ENCODE data around the gene CDC25C.
A peak's percentile ranks its signal among the peaks of the same experiment; 100 is the strongest.

The CDC25C gene

DNA sequence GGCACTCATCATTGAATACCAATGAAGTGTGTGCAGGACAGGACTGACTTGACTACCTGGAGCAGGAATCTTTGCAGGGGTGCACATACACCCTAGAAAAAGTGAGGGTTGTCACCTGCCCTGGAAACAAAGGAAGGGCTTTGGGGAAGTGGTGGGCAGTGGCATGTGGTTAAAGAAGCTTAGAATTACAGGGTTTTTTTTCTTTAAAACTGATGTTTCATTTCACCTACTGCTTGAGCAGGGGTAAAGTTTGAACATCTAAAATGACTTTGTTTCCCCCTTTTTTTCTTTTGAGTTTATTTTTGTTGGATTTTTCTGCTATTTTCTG lies 18.9 kb upstream of the CDC25C start:
- H3K27me3 ChIP-seq (ENCODE audit: insufficient read depth, poor library complexity, severe bottlenecking) = no peaks in the 10 kb centered on the region
- peaks cover 16% of the 10 kb centered on the region for H3K4me1 ChIP-seq (ENCODE audit: insufficient read depth, poor library complexity, severe bottlenecking)
- peaks cover 20% of the 10 kb centered on the region for H3K36me3 ChIP-seq (ENCODE audit: low read depth)
- peaks cover 3% of the 10 kb centered on the region for H3K9me3 ChIP-seq (ENCODE audit: severe bottlenecking)
- no peak for DNase-seq (ENCODE audit: low spot score)
- TF ChIP-seq, protein P1, sequence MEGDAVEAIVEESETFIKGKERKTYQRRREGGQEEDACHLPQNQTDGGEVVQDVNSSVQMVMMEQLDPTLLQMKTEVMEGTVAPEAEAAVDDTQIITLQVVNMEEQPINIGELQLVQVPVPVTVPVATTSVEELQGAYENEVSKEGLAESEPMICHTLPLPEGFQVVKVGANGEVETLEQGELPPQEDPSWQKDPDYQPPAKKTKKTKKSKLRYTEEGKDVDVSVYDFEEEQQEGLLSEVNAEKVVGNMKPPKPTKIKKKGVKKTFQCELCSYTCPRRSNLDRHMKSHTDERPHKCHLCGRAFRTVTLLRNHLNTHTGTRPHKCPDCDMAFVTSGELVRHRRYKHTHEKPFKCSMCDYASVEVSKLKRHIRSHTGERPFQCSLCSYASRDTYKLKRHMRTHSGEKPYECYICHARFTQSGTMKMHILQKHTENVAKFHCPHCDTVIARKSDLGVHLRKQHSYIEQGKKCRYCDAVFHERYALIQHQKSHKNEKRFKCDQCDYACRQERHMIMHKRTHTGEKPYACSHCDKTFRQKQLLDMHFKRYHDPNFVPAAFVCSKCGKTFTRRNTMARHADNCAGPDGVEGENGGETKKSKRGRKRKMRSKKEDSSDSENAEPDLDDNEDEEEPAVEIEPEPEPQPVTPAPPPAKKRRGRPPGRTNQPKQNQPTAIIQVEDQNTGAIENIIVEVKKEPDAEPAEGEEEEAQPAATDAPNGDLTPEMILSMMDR (IDR thresholded peaks at IDR 0.05; ENCODE audit: poor library complexity, severe bottlenecking) = no peak
- peak overlapping the region; percentile 60 for H3K27ac ChIP-seq (ENCODE audit: poor library complexity, severe bottlenecking)
- no peak overlapping the region for H3K4me3 ChIP-seq (ENCODE audit: severe bottlenecking)
- no peak for ATAC-seq (ENCODE audit: low read depth)

GRCh38 chr5:138349852-138350562 lies 18.4 kb upstream of the CDC25C start:
- Histone ChIP-seq H3K27me3 (ENCODE audit: insufficient read depth, poor library complexity, severe bottlenecking) (no peaks in the 10 kb centered on the region), H3K4me3 (ENCODE audit: severe bottlenecking) (no peak overlapping the region), H3K4me1 (ENCODE audit: insufficient read depth, poor library complexity, severe bottlenecking) (peaks cover 11% of the 10 kb centered on the region), H3K27ac (ENCODE audit: poor library complexity, severe bottlenecking) (peak overlapping the region; percentile 60), H3K9me3 (ENCODE audit: severe bottlenecking) (peaks cover 3% of the 10 kb centered on the region), H3K36me3 (ENCODE audit: low read depth) (peaks cover 23% of the 10 kb centered on the region)
- TF ChIP-seq, protein P1 (IDR thresholded peaks at IDR 0.05; ENCODE audit: poor library complexity, severe bottlenecking) = no peak
- ATAC-seq (ENCODE audit: low read depth) = no peak
- DNase-seq (ENCODE audit: low spot score) = no peak

DNA sequence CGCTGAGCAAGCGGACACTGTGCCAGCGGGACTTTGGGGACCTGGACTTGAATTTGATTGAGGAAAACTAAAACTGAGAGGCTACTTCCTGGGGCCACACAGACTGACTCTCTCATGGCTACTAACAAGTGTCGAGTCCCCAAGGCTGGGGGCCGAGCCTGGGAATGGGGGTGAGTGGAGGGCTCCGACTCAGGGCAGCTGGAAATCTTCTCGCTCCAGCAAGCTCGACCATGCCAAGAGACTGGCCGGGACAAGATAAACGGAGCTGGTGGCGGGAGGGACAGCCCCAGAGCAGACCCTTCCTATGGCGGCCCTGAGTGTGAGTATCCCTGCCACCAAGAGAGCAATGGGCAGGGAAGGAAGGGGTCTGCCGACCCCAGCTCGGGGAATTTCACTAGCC lies 15.3 kb upstream of the CDC25C start:
- Histone ChIP-seq H3K27me3 (ENCODE audit: insufficient read depth, poor library complexity, severe bottlenecking) (no peaks in the 10 kb centered on the region), H3K4me3 (ENCODE audit: severe bottlenecking) (no peak overlapping the region), H3K9me3 (ENCODE audit: severe bottlenecking) (no peaks in the 10 kb centered on the region), H3K36me3 (ENCODE audit: low read depth) (peaks cover 47% of the 10 kb centered on the region), H3K4me1 (ENCODE audit: insufficient read depth, poor library complexity, severe bottlenecking) (peaks cover 4% of the 10 kb centered on the region), H3K27ac (ENCODE audit: poor library complexity, severe bottlenecking) (no peak overlapping the region)
- ATAC-seq (ENCODE audit: low read depth) (no peak), DNase-seq (ENCODE audit: low spot score) (no peak)
- TF ChIP-seq, protein P1 (IDR thresholded peaks at IDR 0.05; ENCODE audit: poor library complexity, severe bottlenecking) = no peak

GRCh38 chr5:138344887-138345622 lies 13.5 kb upstream of the CDC25C start:
- H3K9me3 ChIP-seq (ENCODE audit: severe bottlenecking) = no peaks in the 10 kb centered on the region
- DNase-seq (ENCODE audit: low spot score) (peak; percentile 71), ATAC-seq (ENCODE audit: low read depth) (no peak)
- no peak overlapping the region for H3K4me3 ChIP-seq (ENCODE audit: severe bottlenecking)
- no peak overlapping the region for H3K27ac ChIP-seq (ENCODE audit: poor library complexity, severe bottlenecking)
- no peaks in the 10 kb centered on the region for H3K27me3 ChIP-seq (ENCODE audit: insufficient read depth, poor library complexity, severe bottlenecking)
- H3K36me3 ChIP-seq (ENCODE audit: low read depth) = peaks cover 66% of the 10 kb centered on the region
- H3K4me1 ChIP-seq (ENCODE audit: insufficient read depth, poor library complexity, severe bottlenecking) = no peaks in the 10 kb centered on the region
- TF ChIP-seq, protein P1 (IDR thresholded peaks at IDR 0.05; ENCODE audit: poor library complexity, severe bottlenecking) = no peak

DNA sequence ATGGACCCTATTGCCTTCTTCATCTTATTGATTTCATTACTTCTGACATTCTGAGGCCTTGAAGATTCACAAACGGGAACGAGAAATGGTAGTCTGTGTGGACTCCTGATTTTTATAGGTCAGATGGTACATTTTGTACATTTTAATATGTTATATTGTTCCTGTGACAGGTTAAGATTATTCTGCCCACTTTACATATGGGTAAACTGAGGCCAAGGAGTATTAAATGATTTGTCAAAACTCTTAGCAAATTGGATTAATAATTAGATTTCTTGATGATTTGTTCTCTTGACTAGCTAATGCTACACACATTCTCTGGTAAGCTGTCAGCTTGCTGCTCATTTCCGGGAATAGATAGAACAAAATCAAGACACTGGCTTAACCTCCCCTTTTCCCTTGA lies 8.4 kb upstream of the CDC25C start:
- no peaks in the 10 kb centered on the region for H3K4me1 ChIP-seq (ENCODE audit: insufficient read depth, poor library complexity, severe bottlenecking)
- H3K27me3 ChIP-seq (ENCODE audit: insufficient read depth, poor library complexity, severe bottlenecking) = no peaks in the 10 kb centered on the region
- H3K9me3 ChIP-seq (ENCODE audit: severe bottlenecking) = no peaks in the 10 kb centered on the region
- no peak overlapping the region for H3K27ac ChIP-seq (ENCODE audit: poor library complexity, severe bottlenecking)
- peaks cover 48% of the 10 kb centered on the region for H3K36me3 ChIP-seq (ENCODE audit: low read depth)
- DNase-seq (ENCODE audit: low spot score) = no peak
- H3K4me3 ChIP-seq (ENCODE audit: severe bottlenecking) = no peak overlapping the region
- ATAC-seq (ENCODE audit: low read depth) = no peak
- TF ChIP-seq, protein P1 (IDR thresholded peaks at IDR 0.05; ENCODE audit: poor library complexity, severe bottlenecking) = no peak
